Suppressor macrophage treated with lipopolysaccharide for 4 hours (primary cell): Measurements from ENCODE around the gene USP31.

Source experiments
- DNase-seq: peaks from one replicate; pipeline ENCODE4 v3.0.0-alpha.2; 2020

The USP31 gene, protein sequence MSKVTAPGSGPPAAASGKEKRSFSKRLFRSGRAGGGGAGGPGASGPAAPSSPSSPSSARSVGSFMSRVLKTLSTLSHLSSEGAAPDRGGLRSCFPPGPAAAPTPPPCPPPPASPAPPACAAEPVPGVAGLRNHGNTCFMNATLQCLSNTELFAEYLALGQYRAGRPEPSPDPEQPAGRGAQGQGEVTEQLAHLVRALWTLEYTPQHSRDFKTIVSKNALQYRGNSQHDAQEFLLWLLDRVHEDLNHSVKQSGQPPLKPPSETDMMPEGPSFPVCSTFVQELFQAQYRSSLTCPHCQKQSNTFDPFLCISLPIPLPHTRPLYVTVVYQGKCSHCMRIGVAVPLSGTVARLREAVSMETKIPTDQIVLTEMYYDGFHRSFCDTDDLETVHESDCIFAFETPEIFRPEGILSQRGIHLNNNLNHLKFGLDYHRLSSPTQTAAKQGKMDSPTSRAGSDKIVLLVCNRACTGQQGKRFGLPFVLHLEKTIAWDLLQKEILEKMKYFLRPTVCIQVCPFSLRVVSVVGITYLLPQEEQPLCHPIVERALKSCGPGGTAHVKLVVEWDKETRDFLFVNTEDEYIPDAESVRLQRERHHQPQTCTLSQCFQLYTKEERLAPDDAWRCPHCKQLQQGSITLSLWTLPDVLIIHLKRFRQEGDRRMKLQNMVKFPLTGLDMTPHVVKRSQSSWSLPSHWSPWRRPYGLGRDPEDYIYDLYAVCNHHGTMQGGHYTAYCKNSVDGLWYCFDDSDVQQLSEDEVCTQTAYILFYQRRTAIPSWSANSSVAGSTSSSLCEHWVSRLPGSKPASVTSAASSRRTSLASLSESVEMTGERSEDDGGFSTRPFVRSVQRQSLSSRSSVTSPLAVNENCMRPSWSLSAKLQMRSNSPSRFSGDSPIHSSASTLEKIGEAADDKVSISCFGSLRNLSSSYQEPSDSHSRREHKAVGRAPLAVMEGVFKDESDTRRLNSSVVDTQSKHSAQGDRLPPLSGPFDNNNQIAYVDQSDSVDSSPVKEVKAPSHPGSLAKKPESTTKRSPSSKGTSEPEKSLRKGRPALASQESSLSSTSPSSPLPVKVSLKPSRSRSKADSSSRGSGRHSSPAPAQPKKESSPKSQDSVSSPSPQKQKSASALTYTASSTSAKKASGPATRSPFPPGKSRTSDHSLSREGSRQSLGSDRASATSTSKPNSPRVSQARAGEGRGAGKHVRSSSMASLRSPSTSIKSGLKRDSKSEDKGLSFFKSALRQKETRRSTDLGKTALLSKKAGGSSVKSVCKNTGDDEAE (N-terminal part only)

DNA sequence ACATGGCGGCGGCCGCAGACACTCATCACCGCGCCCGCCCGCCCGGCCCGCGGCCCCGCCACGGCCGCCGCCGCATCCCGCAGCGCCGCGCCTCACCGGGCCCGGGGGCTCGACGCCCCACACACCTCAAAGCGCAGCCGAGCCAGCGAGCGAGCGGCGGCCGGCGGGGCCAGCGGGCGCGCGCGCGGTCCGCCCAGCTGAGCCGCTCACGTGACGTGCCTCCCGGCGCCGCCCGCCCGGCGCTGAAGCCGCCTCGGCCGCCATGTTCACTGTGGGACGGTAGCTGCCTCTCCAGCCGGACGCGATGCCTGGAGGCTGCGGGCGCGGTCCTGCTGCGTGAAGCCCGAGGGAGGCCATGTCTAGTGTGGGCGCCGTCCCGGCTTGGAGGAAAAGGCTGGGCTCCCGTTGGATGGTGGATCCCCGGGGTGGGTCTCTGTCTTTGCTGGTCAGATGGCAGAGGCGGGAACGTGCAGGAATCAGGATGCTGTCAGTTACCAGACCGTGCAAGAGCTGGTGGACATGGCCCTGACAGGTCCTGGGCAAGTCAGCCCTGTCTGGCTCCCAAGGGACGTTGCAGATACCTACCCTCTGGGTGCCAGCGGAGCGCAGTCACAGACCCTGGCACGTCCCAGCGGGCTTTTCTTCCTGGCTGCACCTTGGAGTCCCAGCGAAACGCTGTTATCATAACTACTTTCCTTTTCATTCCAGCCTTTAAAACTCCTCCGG is at the start of gene USP31:
USP31 (minus strand) TSS at position 186 of the 726 bp plus-strand sequence; CDS start at position 4, 182 bp downstream.
- peak; percentile 96 for DNase-seq

DNA sequence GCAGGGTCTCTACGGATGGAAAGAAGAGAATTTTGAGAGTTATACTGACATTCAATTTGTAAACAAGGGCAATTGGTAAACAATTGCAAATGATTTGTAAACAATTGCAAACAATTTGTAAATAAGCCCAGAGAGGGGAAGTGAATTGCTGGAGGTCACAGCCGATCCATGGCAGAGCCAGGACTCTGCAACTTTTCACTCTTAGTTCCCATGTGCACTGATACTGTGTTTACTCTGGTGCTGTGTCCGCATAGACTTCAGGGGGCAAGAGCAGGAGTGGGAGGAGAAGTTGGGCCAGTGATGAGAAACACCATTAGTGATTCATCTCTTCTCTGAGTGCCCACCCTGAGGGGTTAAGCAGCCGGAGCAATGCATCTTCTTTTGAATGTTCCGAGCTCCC is 47.3 kb upstream of the USP31 start:
- DNase-seq = no peak

DNA sequence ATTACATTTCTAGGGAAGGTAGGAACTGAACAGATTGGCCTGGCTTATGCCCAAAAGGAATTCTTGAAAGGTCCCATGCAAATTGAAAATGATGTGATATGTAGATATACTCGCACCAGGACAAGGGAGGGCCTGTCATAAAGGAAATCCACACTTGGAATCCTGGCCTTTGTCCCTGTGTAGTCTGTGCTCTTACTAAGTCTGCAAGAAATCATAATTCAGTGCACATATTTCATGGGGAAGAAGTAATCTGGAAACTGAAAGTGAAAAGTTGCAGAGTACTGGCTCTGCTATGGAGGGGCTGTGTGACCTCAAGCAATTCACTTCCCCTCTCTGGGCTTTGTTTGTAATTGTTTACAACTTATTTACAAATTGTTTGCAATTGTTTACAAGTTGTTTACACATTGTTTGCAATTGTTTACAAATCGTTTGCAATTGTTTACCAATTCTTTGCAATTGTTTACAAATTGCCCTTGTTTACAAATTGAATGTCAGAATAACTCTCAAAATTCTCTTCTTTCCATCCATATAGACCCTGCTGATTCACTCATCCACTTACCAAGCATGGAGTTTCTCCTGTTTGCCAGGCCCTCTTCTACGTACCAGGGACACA is 46.2 kb upstream of the USP31 start:
- DNase-seq = peak; percentile 56

DNA sequence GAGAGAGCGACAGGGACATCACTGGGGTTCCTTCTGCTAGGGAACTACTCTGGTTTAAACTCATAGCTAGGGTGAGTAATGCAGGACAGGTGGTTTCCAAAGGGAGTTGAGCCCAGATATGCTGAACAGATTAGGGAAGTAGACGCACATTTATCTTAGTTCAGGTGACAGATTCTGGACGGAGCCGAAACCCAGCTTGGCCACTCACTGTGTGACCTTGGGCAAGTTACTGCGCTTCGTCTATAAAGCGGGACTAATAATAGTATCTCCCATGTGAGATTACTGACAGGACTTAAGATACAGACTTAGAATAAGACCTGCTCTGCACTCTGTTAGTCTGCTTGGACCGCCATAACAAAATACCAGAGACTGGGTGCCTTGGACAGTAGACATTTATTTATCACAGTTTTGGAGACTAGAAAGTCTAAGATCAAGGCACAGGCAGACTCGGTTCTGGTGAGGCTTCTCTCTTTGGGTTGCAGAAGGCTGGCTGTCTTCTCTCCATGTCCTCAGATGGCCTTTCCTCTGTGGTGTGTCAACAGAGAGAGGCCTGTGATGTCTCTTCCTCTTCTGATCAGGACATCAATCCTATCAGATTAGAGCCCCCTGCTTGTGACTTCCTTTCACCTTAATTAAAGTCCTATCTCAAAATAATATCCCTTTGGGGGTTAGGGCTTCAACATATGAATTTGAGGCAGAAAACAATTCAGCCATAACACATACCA is 45.4 kb upstream of the USP31 start:
- DNase-seq = peak; percentile 9

DNA sequence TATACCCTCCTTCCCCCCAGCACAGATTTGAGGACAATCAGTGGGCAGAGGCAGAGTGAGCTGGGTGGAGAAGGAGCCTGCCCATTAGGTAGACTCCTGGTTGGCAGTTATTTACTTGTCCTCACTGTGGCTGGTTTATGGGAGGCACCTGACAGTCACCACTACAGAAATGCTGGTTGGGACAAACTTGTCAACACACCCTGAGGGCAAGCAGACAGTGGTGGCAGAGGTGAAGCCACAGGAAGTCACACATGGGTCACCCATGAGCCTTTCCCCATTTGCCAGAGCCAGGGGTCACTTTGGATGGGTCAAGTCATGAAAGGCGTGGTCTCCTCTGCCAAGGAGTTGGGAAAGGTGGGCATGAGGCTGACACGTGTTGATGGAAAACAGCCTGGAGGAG is 39.7 kb upstream of the USP31 start:
- DNase-seq = no peak

DNA sequence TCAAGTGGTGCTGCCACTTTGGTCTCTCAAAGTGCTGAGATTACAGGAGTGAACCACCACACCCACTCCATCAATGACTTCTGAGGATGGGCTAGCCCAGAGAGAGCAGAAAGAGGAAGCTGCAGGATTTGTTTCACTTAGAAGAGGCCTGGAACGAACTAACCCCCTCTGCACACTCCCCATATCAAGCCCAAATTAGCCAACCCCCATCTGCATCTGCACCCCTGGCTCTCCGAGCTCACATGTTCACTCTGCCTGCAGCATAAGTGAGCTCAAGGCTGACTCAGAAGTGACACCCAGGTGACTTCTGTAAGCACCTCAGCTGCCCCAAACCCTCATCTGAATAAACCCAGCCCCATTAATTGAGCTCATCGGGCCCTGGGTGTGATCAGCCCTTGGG is 38.1 kb upstream of the USP31 start:
- no peak for DNase-seq

DNA sequence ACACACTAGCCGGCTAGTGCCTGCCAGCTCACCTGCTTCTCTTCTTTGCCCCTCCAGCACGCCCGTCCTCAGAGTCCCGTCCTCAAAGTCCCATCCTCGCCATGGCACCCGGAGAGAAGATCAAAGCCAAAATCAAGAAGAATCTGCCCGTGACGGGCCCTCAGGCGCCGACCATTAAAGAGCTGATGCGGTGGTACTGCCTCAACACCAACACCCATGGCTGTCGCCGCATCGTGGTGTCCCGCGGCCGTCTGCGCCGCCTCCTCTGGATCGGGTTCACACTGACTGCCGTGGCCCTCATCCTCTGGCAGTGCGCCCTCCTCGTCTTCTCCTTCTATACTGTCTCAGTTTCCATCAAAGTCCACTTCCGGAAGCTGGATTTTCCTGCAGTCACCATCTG is 36.9 kb upstream of the USP31 start:
- DNase-seq = no peak

DNA sequence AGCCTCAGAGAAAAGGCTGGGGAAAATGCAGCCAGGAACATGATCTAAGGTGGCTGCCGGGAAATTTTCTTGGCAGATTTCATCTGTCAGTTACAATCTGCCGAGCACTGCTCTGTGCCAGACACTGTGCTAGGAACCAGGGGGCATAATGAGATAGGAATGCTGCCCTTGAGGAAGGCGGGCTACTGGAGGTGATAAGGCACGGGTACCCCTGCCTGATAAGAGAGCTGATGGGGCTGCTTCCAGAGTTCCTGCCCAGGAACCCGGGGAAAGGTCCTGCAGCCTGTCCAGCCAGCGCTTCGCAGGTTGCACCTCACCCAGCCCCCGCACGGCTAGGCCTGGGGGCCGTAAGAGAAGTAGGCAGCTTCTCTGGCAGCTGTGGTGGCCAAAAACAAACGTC is 36.4 kb upstream of the USP31 start:
- no peak for DNase-seq

DNA sequence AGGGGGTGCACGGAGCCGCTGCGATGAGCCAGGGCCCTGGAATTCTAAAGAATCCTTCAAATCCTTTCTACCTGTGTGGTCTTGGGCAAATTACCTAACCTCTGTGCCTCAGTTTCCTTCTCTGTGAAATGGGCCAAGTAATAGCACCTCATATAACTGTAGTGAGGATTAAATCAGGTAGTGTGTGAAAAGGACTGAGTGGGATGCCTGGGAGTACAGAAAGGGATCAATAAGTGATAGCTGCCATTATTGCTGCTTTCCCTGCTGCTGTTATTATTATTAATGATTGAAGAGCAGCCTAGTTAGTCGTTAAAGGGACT is 34.3 kb upstream of the USP31 start:
- DNase-seq = no peak

DNA sequence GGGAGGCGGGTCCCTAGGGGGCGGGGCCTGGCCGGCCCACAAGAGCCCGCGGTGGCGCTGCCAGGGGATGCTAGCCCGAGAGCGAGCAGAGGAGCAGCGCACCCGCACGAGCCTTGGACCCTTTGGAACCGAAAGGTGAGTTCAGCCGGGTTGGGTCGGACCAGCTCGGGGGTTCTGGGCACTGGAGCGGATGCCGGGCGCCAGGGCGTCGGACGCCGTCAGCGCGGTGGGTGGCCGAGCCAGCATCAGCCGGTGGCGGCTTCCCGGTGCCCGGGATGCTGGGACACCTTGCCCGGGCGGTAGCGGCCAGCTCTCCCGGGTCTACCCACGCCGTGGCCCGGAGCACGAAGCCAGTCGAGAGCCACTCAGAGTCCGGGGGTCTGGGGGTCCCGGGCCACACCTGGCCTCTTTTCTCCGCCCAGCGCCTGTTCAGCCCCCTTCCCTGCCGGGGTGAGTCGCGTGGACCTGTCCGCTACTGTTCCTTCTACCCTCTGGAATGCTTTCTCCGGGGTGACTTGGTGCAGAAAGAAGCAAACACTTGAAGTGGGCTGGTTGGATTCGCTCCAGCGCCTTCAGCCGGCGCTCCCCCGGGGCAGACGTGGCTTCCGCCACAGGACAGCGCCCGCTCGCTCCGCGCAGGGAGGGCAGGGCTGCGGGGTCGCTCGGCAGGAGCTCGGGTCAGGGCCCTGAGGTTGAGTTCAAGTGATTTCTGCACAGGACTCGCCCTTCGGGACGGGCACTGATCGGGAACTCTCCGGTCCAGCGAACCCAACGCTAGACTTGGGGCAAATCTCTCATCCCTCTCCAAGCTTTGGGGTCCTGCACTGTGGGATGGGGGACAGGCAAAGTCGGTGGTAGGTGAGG is 33.7 kb upstream of the USP31 start, which contains the start of gene SCNN1G:
SCNN1G (plus strand) TSS at position 67 of the 864 bp plus-strand sequence. CDS start 3,527 bp downstream, outside the sequence.
- DNase-seq = no peak

DNA sequence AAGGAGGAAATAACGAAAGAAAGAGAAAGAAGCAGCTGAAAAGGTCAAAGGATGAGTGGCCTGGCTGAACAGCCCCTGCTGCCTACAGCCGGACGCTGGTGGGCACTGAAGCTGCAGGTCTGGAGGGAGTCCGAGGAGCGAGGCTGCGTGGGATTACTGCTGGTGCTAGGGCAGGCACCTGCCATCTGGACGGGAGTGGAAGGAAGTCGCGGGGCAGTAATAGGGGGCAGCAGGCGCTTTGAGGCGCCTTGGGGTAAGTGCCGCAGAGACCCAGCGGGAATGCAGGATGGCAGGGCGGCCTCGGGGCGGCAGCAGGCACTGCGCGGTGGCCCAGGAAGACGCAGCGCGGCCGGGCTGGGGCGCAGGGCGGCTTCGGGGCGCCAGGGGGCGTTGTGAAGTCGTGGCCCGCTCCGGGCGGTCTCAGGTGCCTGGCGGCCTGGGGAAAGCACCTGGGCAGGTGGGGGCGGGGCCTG is 33.0 kb upstream of the USP31 start:
- peak; percentile 74 for DNase-seq

DNA sequence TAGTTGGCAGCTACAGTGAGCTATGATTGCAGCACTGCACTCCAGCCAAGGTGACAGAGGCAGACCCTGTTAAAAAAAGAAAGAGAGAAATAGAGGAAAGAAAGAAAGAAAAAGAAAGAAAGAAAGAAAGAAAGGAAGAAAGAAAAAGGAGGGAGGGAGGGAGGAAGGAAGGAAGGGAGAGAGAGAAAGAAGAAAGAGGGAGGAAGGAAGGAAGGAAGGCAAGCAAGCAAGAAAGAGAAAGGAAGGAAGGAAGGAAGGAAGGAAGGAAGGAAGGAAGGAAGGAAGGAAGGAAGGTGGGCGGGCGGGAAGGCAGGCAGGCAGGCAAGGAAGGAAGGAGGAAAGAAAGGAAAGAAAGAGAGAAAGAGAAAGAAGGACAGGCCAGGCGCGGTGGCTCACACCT is 32.3 kb upstream of the USP31 start:
- DNase-seq = no peak

DNA sequence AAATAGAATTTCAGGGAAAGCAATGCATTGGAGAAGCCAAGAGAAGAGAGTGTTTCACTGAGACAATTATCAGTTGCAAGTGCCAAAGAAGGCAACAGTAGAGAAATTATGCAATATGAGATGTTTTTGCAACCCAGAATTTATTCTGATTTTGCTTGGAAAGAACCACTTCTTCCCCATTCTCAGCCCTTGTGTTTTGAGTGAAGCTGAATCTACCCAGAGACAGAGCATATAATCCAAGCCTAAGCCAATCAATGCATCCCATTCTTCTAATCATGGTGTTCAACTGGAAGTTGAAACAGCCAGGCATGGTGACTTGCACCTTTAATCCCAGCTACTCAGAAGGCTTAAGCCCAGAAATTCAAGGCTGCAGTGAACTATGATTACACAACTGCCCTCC is 26.4 kb upstream of the USP31 start:
- DNase-seq = no peak

DNA sequence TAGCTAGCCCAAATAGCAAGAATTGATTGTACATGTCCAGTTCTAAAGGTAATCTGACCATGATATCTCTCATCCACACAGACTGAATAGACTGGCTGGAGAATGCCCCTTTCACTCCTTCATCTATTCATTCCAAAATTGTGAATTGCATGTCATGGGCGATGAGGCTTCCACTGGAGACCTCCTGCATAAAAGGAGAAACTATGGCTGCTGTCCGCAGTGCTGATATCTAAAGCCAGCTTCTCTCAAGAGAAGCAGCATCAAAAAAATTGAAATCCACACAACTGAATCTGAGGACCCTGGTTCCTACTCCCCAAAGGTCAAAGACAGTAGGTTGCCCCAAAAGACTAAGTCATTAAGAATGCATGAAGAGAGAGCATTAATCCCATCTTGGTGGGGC is 25.4 kb upstream of the USP31 start:
- no peak for DNase-seq

DNA sequence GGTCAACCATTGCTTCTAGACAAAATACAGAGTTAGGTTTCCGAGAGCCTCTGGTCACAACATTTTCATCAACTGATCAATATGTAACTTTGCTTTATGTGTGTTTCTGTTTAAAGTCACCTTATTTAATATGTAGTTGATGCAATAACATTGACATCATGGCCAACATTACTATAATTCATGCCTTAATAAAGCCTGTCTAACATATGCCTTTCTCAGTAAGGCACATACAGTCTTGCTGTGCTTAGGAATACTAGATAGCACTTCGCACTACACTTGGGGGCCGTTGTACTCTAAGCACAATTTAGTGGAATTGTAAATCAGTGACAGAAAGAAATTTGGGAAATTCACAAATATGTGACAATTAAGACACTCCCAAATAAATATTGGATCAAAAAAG is 23.7 kb upstream of the USP31 start:
- no peak for DNase-seq

DNA sequence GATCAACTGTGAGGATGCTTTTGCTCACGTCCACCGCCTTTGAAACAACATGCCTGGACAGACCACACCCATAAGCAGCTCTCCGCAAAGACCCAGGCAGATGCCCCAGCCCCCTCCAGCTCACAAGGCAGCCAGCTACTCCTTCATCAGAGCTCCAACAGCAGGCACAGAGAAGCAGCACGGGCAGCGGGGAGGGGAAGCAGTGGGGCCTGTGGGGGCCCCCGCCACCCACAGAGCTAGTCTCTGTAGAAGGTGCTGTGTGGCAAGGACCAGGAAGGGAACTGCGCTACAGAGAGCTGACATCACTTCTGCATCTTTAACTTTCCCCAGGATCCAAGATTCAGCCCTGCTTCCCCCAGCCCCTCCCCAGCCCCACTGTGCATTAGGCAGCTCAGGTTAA is 23.3 kb upstream of the USP31 start:
- DNase-seq = no peak

DNA sequence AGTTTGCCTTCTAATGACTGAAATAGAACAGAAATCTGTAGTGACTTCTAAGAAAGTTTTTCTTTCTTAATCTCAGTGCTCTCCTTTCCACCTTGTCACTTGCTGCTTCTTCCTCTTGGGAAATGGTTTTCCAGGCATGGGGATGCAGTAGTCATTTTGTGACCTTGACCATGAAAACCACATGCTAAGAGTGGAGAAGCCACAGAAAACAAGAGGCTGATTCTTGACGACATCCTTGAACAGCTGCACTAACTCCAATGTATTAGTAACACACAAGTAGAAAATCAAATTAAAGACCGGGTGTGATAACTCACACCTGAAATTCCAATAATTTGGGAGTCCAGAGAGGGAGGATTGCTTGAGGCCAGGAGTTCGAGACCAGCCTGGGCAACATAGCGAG is 15.5 kb upstream of the USP31 start:
- no peak for DNase-seq

DNA sequence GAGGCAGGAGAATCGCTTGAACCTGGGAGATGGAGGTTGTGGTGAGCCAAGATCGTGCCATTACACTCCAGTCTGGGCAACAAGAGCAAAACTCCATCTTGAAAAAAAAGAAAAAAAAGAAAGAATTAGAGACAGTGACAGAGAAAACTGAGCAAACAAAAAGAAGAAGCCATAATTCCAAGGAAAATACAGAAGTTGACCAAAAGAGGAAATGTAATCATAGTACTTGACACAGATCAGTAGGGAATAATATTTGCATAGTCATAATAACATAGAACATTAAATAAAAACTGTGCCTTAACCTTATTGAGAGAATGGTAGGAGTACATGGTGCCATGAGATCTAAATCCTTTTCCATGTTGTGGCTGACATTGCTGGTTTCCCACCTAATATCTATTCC is 14.7 kb upstream of the USP31 start:
- peak; percentile 15 for DNase-seq

DNA sequence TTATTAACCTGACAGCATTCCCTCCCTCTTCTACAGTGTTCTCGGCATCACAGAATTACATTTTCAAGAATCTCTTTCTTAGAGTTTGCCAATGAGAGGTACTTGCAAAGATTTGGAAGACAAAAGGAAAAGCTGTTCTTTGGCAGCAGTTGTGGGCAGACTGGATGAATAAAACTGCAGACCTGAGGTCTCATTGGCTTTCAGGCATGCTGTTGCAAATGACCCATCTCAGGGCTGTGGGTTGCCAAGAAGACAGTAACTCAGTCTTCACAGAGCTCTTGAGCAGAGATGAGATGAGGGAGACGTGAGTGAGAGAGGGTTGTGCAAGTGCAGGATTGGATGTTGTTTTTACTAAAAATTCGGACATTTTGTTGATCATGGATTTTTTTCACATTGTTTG is 11.3 kb upstream of the USP31 start:
- no peak for DNase-seq

DNA sequence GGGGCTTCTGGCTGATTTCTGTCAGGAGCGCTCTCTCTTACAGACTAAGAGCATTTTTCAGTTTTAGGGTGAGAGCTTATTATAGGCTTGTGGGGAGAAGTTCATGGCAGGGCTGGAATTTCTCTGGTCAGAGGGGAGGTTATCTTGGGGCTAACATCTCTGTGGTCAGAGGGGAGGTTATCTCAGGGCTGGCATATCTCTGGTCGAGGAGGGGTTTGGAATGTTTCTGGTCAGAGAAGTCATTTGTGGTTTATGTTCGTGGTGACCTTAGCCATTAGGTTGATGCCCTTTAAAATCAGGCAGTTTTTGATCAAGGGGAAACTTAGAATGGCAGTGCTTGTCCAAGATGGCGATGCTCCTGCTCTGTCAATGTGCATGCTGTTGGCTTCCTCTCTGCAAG is 10.8 kb upstream of the USP31 start:
- no peak for DNase-seq
